Measurements from ENCODE around the gene PIK3C2G. TPM values are rescaled to one million over a fixed set of nuclear protein-coding genes. Genes with fewer than 3 reads are reported as not detected.

Gene PIK3C2G
- total RNA-seq, 1 donor from 2014 or later: not detected

DNA sequence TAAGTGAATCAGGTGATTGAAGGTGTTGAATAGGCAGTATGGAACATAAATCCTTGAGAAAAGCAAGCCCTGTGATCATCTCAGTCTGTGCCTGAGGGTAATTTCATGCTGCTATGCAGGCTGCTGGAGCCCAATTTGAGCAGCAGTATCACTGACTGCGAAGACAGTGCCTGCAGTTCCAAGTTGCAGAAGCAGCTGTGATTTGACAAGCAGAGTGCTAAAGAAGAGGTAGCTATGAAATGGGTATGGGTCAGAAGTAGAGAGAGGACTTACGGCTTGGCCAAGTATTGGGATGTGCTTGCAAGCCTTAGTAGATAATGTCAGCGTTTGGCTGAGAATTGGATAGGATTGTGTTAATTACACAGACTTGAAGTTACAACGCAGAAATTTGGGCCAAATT is 22.5 kb downstream of the PIK3C2G start:
- Mint-ChIP-seq H3K4me3 (ENCODE audit: unreplicated experiment) (no peak overlapping the region), H3K4me1 (ENCODE audit: low read depth) (peaks cover 3% of the 10 kb centered on the region), H3K9me3 (ENCODE audit: low read depth) (peaks cover 8% of the 10 kb centered on the region), H3K36me3 (ENCODE audit: low read depth) (no peaks in the 10 kb centered on the region), H3K27ac (ENCODE audit: unreplicated experiment) (no peak overlapping the region), H3K27me3 (ENCODE audit: low read depth) (no peaks in the 10 kb centered on the region)
- TF ChIP-seq, protein P1, sequence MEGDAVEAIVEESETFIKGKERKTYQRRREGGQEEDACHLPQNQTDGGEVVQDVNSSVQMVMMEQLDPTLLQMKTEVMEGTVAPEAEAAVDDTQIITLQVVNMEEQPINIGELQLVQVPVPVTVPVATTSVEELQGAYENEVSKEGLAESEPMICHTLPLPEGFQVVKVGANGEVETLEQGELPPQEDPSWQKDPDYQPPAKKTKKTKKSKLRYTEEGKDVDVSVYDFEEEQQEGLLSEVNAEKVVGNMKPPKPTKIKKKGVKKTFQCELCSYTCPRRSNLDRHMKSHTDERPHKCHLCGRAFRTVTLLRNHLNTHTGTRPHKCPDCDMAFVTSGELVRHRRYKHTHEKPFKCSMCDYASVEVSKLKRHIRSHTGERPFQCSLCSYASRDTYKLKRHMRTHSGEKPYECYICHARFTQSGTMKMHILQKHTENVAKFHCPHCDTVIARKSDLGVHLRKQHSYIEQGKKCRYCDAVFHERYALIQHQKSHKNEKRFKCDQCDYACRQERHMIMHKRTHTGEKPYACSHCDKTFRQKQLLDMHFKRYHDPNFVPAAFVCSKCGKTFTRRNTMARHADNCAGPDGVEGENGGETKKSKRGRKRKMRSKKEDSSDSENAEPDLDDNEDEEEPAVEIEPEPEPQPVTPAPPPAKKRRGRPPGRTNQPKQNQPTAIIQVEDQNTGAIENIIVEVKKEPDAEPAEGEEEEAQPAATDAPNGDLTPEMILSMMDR (IDR thresholded peaks at IDR 0.05): no peak
- DNase-seq (ENCODE audit: low spot score): no peak

DNA sequence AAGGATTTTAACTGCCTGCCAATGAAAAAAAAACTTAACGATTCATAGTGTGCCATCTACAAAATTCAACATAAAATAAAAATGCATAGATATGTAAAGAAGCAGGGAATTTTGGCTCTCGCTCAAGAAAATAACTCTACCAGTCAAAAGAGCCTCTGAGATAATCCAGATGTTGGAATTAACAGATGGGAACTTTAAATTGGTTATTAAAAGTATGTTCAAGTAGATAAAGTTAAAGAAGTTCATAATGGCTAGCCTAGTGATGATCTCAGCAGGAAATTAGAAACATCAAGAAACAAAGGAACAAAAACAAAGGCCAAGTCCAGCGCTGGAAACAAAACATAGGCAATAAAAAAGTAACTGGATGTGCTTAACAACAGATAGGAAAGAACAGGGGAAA is 23.1 kb downstream of the PIK3C2G start:
- DNase-seq (ENCODE audit: low spot score): no peak
- TF ChIP-seq, protein P1 (IDR thresholded peaks at IDR 0.05): no peak
- Mint-ChIP-seq H3K27me3 (ENCODE audit: low read depth) (no peaks in the 10 kb centered on the region), H3K4me1 (ENCODE audit: low read depth) (peaks cover 3% of the 10 kb centered on the region), H3K36me3 (ENCODE audit: low read depth) (no peaks in the 10 kb centered on the region), H3K9me3 (ENCODE audit: low read depth) (peaks cover 8% of the 10 kb centered on the region), H3K4me3 (ENCODE audit: unreplicated experiment) (no peak overlapping the region), H3K27ac (ENCODE audit: unreplicated experiment) (no peak overlapping the region)

DNA sequence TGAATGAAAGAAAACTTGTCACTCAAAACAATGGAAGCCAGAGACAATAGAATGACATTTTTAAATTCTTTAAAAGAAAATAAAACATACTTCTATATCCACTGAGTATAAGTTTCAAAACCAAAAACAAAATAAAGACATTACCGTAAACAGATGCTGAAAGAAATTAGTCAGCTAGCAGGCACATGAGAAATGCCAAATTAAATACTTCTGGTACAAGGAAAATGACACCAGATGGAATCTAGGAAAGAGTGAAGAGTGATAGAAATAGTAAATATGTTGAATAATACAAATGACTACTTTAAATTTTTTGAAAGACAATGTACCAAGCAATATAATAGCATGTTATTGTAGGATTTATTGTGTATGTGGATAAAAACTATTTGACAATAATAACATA is 23.8 kb downstream of the PIK3C2G start:
- TF ChIP-seq, protein P1 (IDR thresholded peaks at IDR 0.05): no peak
- no peak for DNase-seq (ENCODE audit: low spot score)
- Mint-ChIP-seq H3K27me3 (ENCODE audit: low read depth) (no peaks in the 10 kb centered on the region), H3K27ac (ENCODE audit: unreplicated experiment) (no peak overlapping the region), H3K36me3 (ENCODE audit: low read depth) (no peaks in the 10 kb centered on the region), H3K4me3 (ENCODE audit: unreplicated experiment) (no peak overlapping the region), H3K9me3 (ENCODE audit: low read depth) (peaks cover 8% of the 10 kb centered on the region), H3K4me1 (ENCODE audit: low read depth) (peaks cover 3% of the 10 kb centered on the region)

DNA sequence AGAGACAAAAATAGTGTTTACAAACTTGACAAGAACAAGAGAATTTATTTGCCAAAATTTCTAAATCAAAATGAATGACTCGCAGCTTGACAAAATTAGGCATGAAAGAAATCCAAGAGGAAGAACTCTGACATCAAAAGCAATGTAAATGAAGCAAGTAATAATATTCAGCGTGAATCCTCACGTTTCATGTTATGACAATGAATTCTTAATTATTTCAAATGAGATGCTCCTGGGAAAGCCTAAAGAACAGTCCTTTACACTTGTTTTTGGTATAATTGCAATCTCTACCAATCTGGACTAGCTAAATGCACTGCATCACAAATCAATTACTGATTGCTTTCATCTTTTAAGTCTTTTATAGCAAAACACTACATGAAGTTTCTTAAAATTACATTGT is 29.1 kb downstream of the PIK3C2G start:
- no peaks in the 10 kb centered on the region for H3K27me3 Mint-ChIP-seq (ENCODE audit: low read depth)
- no peak overlapping the region for H3K4me3 Mint-ChIP-seq (ENCODE audit: unreplicated experiment)
- DNase-seq (ENCODE audit: low spot score): no peak
- H3K4me1 Mint-ChIP-seq (ENCODE audit: low read depth): no peaks in the 10 kb centered on the region
- H3K27ac Mint-ChIP-seq (ENCODE audit: unreplicated experiment): no peak overlapping the region
- TF ChIP-seq, protein P1 (IDR thresholded peaks at IDR 0.05): no peak
- peaks cover 5% of the 10 kb centered on the region for H3K9me3 Mint-ChIP-seq (ENCODE audit: low read depth)
- H3K36me3 Mint-ChIP-seq (ENCODE audit: low read depth): no peaks in the 10 kb centered on the region

DNA sequence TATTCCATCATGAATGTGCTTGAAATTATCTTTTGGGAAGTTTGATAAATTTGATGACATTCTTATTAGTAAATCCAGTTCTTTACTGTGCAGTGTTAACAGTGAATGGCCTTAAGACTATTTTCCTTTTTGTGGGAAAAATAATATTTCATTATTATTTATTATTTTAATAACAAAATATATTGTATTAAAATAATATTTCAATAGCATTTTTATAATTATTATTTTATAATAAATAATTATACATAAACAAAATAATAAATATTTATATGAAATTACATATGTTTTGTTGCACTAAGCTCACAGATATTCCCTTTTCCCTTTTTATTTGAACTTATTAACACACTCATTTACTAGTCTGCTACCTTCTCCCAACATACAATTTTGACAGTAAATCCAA is 33.6 kb downstream of the PIK3C2G start:
- TF ChIP-seq, protein P1 (IDR thresholded peaks at IDR 0.05): no peak
- H3K36me3 Mint-ChIP-seq (ENCODE audit: low read depth): peaks cover 1% of the 10 kb centered on the region
- no peak overlapping the region for H3K4me3 Mint-ChIP-seq (ENCODE audit: unreplicated experiment)
- H3K9me3 Mint-ChIP-seq (ENCODE audit: low read depth): peaks cover 6% of the 10 kb centered on the region
- H3K27ac Mint-ChIP-seq (ENCODE audit: unreplicated experiment): no peak overlapping the region
- peaks cover 4% of the 10 kb centered on the region for H3K27me3 Mint-ChIP-seq (ENCODE audit: low read depth)
- no peaks in the 10 kb centered on the region for H3K4me1 Mint-ChIP-seq (ENCODE audit: low read depth)
- no peak for DNase-seq (ENCODE audit: low spot score)
